GM18519 (cell line): ENCODE results near the gene SNRPE.

ENCODE experiments used
- ATAC-seq: cut with Tn5 transposase; IDR thresholded peaks from one replicate; pipeline ENCODE4 v1.9.1; 2021; ENCODE audit warnings: mild to moderate bottlenecking, moderate library complexity; ENCODE audit not compliant: unreplicated experiment, low FRiP score

The SNRPE gene

GRCh38 chr1:203873094-203873493 is 11.7 kb downstream of the SNRPE start:
- ATAC-seq = no peak

GRCh38 chr1:203878422-203878821 is 17.0 kb downstream of the SNRPE start:
- ATAC-seq = no peak

- ATAC-seq = no peak
These were observed 19.2 kb downstream of the SNRPE start for GRCh38 chr1:203880606-203881005.

- no peak for ATAC-seq
These were observed 27.4 kb downstream of the SNRPE start for GRCh38 chr1:203888807-203889251.

DNA sequence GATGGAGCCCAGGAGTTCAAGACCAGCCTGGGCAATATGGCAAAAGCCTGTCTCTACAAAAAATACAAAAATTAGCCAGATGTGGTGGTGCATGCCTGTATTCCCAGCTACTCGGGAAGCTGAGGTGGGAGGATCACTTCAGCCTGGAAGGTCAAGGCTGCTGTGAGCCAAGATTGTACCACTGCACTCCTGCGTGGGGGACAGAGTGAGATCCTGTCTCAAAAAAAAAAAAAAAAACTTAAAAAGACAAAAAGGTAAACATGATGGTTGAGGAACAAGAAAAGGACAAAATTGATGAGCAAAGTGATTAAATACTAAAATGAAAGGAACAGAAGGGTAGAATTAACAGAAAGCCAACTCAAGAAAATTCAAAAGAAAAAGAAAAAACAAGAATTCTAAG is 30.6 kb downstream of the SNRPE start:
- ATAC-seq = no peak

DNA sequence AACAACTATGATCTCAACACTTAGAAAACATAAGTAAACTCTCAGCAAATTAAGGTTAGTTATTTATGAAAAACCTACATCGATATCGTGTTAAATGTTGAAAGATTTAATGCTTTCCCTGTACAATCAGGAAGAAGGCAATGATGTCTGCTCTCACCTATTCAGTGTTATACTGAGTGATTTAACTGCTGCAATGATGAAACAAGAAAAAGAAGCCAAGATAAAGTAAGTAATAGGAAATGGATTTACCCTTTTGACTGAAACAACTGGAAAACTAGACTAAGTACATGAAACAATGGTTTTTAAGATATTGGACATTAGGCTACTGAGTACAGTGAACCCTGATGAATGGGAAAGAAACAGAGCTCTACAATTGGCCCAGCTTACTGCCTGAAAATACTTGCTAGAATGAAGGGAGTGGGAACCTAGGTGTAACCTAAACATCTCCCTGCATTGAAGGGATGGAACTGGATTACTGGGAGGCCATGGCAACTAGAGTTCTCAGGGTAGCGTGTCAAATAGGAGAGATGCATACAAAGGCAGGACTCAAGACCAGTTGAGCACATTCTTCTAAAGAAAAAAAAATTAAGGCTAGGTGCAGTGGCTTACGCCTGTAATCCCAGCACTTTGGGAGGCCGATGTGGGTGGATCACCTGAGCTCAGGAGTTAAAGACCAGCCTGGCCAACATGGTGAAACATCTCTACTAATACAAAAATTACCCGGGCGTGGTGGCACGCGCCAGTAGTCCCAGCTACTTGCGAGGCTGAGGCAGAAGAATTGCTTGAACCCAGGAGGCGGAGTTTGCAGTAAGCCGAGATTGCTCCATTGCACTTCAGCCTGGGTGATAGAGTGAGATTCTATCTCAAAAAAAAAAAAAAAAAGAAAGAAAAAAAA is 37.3 kb downstream of the SNRPE start:
- no peak for ATAC-seq

- no peak for ATAC-seq
These were observed 37.9 kb downstream of the SNRPE start for GRCh38 chr1:203899353-203899716.

- no peak for ATAC-seq
These were observed 38.7 kb downstream of the SNRPE start for GRCh38 chr1:203899869-203900714.

DNA sequence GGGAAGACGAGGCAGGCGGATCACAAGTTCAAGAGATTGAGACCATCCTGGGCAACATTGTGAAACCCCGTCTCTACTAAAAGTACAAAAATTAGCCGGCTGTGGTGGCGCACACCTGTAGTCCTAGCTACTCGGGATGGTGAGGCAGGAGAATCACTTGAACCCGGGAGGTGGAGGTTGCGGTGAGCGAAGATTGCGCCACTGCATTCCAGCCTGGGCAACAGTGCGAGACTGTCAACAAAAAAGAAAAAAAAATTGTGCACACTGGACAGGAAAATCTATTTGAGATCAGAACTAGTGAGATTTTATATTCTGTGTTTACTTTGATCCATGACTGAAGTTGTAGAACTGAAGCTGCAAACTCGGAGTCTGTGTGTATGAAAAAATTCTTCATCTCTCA is 40.2 kb downstream of the SNRPE start:
- no peak for ATAC-seq

- no peak for ATAC-seq
These were observed 43.9 kb downstream of the SNRPE start for GRCh38 chr1:203905275-203905674.

DNA sequence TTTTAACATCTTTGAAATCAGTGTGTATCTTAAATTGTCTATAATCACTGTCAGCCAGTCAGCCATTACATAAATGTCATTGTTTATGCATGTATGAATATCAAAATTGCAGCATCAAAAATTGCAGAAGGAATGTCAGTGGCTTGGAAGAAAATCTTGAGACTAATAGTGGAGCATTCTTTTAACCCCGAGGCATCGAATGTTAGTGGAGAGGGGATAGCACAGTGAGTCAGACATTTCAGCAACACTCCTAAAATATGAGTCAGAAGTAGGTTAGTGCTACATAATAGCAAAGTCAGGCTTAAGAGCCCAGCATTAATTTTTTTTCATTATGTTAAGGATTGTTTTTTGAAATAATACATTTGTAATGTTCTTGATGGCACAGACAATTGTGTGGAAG is 45.5 kb downstream of the SNRPE start:
- no peak for ATAC-seq

- ATAC-seq = no peak
These were observed 46.5 kb downstream of the SNRPE start for GRCh38 chr1:203907901-203908300.

DNA sequence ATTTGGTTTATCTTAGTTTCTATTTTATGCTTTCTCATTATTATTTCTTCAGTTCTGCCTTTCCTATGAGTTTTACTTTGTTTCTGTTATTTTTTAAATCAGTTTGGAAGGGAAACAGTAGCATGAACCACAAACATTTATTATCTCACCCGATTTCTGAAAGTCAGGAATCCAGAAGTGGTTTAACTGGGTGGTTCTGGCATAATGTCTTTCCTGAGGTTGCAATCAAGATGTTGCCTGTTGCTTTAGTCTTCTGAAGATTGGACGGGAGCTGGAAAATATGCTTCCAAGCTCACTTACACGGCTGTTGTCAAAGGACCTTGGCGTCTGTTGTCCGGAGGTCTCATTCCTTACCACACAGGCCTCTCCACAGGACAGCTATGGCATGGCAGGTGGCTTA is 50.4 kb downstream of the SNRPE start:
- no peak for ATAC-seq

DNA sequence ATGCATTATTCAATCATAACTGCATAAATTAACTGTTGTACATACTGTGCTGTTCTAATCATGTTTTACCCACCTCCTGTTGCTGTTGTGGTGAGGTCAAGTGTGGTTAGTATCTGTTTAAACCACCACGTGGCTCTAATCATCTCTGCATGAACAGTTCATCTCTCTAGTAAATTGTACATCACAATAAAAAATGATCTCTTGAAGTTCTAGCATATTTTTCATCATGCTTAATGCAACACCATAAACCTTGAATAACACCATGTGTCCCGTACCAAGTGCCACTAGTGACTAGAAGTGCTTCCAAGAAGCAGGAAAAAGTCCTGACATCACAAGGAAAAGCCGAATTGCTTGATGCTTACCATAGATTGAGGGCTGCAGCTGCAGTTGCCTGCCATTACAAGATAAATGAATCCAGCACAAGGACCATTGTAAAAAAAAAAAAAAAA is 51.7 kb downstream of the SNRPE start:
- ATAC-seq = no peak

DNA sequence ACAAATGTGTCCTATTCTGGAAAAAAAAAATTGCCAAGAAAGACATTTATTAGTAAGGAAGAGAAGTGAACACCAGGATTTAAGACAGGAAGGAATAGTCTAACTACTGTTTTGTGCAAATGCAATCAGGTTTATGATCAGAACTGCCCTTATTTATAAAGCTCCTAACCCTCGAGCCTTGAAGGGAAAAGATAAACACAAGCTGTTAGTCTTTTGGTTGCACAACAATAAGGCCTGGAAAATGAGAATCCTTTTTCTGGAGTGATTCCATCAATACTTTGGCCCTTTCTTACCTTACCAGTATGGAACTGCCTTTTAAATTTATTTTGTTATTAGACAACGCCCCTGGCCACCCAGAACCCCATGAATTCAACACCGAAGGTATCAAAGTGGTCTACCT is 52.9 kb downstream of the SNRPE start:
- ATAC-seq = no peak

DNA sequence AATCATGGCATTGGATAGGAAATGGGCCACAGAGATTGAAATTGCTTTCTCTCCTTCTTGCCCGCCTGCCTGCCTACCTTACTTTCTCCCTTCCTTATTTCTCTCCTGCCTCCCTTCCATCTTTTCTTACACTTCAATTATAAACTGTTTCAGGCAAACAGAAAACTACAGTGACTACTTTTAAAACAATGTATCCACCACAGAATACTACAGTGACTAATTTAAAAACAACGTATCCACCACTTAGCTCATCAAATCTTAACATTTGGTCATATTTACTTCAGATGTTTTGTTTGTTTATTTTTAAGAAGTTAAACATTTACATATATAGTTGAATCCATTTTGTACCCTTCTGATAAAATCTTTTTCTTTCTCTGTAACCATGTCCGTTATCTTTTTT is 54.4 kb downstream of the SNRPE start:
- no peak for ATAC-seq

GRCh38 chr1:203916756-203917155 is 55.4 kb downstream of the SNRPE start:
- no peak for ATAC-seq
